Keratinocyte (primary cell): ENCODE measurements around the gene NPR1.
A peak's percentile ranks its signal among the peaks of the same experiment; 100 is the strongest.

Experiments used
- CTCF ChIP-seq, 3 experiments: IDR thresholded peaks in 1 of 3; conservative IDR thresholded peaks in 1 of 3; optimal IDR thresholded peaks in 1 of 3; 2 replicates in 2 of 3; 3 replicates in 1 of 3; pipeline versions ENCODE3 to v1.5.1; 2011; ENCODE audit warnings: low read length in 3 of 3, mild to moderate bottlenecking in 3 of 3, moderate library complexity in 2 of 3, control low read depth in 1 of 3, inconsistent platforms in 1 of 3; ENCODE audit not compliant: insufficient read depth in 2 of 3; ENCODE audit errors: extremely low read depth in 1 of 3
- EZH2 ChIP-seq: IDR thresholded peaks from one replicate; pipeline ENCODE4 v1.6.1; 2012; ENCODE audit warnings: inconsistent platforms, mild to moderate bottlenecking, low read length, moderate library complexity

GRCh38 chr1:153678519-153679336 is at the start of gene NPR1:
- TF ChIP-seq CTCF (optimal IDR thresholded peaks at IDR 0.05 in 1 of 3, IDR thresholded peaks at IDR 0.05 in 1 of 3, conservative IDR thresholded peaks at IDR 0.05 in 1 of 3; ENCODE audit: extremely low read depth in 1 of 3, insufficient read depth in 2 of 3, low read length in 3 of 3) (no peak), EZH2 (peak; percentile 89)
